ENCODE measurements around the gene LRRC36. TPM values are rescaled to one million over a fixed set of nuclear protein-coding genes. Genes with fewer than 3 reads are reported as not detected.

The LRRC36 gene
- total RNA-seq, 3 donors from 2014 or later (not counting 1 experiment from before 2014, with no cell fraction given) = not detected

DNA sequence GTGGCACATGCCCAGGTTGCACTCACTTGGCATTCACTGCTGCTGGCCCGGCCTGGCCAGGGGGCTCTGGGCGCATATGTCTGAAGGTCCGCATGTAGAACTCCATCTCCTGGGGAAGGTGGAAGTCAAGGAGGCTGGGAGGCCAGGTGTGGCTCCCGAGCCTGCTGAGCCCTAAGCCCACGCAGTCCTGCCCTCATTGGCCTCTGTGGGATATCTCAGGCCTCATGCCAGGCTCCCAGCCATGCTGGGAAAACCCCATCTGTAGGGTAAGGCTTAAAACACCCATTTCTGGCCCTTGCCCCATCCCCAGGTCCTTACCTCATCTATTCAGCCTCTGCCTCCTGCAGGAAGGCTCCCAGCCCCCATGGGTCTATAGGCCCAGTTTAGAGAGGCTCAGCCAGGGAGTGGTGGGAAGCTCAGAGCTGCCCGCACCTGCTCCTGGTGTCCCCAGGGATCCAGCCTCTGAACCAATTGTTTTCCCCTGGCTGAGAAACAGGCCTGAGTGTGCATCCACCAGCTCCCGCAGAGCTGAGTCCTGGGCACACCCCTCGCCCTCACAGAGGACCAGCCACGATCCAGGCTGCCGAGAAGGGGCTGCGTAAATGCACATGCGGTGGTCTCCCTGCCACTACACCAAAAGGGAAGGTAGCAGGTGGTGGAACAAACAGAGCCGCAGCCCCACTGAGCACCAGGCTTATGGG is 69.0 kb downstream of the LRRC36 start:
- H3K27ac ChIP-seq (ENCODE audit: low read length) = no peak overlapping the region
- H3K9me3 ChIP-seq (ENCODE audit: control insufficient read depth, insufficient read depth, low read length) = no peaks in the 10 kb centered on the region
- no peak for DNase-seq
- peaks cover 47% of the 10 kb centered on the region for H3K4me1 ChIP-seq (ENCODE audit: control insufficient read depth, insufficient read depth, low read length)
- ATAC-seq = no peak
- H3K4me3 ChIP-seq (ENCODE audit: low read length) = no peak overlapping the region
- no peaks in the 10 kb centered on the region for H3K36me3 ChIP-seq (ENCODE audit: control insufficient read depth, insufficient read depth, low read length)
- H3K36me3 Mint-ChIP-seq = no peaks in the 10 kb centered on the region
- H3K27me3 ChIP-seq (ENCODE audit: control insufficient read depth, insufficient read depth, low read length) = peaks cover 27% of the 10 kb centered on the region
- H3K27ac Mint-ChIP-seq = no peak overlapping the region
- no peak overlapping the region for H3K4me3 Mint-ChIP-seq
- TF ChIP-seq, protein P1, sequence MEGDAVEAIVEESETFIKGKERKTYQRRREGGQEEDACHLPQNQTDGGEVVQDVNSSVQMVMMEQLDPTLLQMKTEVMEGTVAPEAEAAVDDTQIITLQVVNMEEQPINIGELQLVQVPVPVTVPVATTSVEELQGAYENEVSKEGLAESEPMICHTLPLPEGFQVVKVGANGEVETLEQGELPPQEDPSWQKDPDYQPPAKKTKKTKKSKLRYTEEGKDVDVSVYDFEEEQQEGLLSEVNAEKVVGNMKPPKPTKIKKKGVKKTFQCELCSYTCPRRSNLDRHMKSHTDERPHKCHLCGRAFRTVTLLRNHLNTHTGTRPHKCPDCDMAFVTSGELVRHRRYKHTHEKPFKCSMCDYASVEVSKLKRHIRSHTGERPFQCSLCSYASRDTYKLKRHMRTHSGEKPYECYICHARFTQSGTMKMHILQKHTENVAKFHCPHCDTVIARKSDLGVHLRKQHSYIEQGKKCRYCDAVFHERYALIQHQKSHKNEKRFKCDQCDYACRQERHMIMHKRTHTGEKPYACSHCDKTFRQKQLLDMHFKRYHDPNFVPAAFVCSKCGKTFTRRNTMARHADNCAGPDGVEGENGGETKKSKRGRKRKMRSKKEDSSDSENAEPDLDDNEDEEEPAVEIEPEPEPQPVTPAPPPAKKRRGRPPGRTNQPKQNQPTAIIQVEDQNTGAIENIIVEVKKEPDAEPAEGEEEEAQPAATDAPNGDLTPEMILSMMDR (IDR thresholded peaks at IDR 0.05) = no peak
- 96% methylated on average over 13 of the region's 13 CpGs for WGBS (ENCODE audit: insufficient coverage)
- intact Hi-C loops (cut with micrococcal nuclease) = no loop called here
- H3K27me3 Mint-ChIP-seq (ENCODE audit: low read depth in 2 of 2) = peaks cover 9 to 33% of the 10 kb centered on the region in 2 donors
- H3K9me3 Mint-ChIP-seq = no peaks in the 10 kb centered on the region
- H3K4me1 Mint-ChIP-seq = peaks cover 5 to 28% of the 10 kb centered on the region in 2 donors

DNA sequence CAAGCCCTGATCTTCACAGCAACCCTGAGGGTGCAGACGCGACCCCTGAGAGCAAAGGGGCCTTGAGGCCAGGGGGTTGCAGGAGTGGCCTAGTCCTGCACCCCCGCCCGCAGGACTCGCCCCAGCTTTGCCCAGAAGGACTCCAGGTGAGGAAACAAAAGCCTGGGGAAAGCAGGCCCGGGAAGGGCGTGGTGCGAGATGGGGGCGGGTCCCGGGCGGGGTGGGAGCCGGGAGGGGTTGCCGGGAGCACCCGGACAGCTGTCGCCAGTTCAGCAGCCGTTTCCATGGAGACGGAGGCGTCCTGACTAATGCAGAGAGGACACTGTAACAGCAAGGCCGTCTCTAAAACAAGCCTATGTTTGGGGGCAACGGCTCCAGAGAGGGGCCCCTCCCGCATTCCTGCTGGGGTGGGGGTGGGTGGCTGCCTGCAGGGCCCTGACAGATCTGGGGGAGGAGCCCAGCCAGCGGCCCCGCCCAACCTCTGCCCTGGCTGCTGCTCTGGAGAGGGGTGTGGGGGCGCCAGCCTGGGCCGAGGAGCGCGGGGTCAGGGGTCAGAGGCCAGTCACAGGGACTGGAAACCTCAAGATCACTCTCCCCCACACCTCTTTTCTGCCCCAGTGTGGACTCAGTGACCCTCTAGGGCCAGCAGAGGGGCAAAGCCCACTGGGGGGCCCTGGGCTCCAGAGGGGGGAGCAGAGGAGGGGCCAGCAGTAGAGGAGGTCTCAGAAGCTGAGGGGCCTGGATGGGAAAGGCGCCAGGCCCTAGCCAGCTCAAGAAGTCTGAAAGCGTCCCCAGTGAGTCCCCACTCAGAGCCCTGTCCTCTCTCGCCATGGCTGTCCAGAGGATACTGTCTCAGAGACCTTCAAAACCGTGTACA is 69.8 kb downstream of the LRRC36 start:
- WGBS (ENCODE audit: insufficient coverage) = 82% methylated on average over 30 of the region's 31 CpGs
- no peak for ATAC-seq

DNA sequence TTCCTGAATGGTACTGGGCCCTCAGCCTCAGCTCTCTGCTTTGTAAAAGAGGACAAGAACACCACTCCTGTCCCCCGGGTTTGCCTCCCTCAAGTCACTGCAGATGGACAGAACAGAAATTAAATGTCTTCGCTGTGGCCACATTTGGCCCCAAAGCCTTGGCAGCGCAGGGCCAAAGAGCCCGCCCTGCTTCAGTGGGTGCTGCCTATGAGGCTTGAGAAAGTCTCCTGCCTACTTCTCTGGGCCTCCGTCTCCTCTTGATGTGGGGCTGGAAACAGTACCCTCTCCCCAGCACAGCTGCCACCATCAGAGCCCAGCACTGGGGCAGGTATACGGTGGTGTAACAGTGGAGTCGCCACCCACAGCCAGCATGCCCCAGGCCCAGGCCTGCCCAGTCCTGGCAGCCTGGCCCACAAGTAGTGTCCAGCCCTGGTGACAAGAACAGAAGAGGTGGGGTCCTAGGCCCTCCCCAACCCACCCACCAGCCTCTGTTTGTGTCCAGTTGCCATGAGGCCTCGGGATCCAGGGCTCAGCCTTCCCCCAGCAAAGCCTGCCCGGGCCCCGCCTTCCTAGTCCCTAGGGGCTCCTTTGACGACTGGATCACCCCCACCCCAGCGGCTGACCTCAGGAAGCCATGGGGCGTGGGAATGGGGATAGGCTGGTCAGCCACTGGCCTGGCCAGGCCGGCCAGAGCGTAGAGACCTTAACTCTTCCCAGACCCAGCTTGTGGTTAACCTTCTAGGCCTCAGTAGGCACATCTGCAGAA is 70.6 kb downstream of the LRRC36 start:
- peaks cover 5 to 20% of the 10 kb centered on the region in 2 donors for H3K4me1 Mint-ChIP-seq
- DNase-seq = no peak
- peaks cover 7 to 29% of the 10 kb centered on the region in 2 donors for H3K27me3 Mint-ChIP-seq (ENCODE audit: low read depth in 2 of 2)
- Histone ChIP-seq H3K36me3 (ENCODE audit: control insufficient read depth, insufficient read depth, low read length) (no peaks in the 10 kb centered on the region), H3K4me3 (ENCODE audit: low read length) (no peak overlapping the region), H3K27me3 (ENCODE audit: control insufficient read depth, insufficient read depth, low read length) (peaks cover 27% of the 10 kb centered on the region), H3K27ac (ENCODE audit: low read length) (no peak overlapping the region), H3K4me1 (ENCODE audit: control insufficient read depth, insufficient read depth, low read length) (peaks cover 39% of the 10 kb centered on the region), H3K9me3 (ENCODE audit: control insufficient read depth, insufficient read depth, low read length) (no peaks in the 10 kb centered on the region)
- 88% methylated on average over 15 of the region's 15 CpGs for WGBS (ENCODE audit: insufficient coverage)
- H3K36me3 Mint-ChIP-seq = no peaks in the 10 kb centered on the region
- intact Hi-C loops (cut with micrococcal nuclease) = no loop called here
- ATAC-seq = no peak
- no peak overlapping the region for H3K27ac Mint-ChIP-seq
- TF ChIP-seq, protein P1 (IDR thresholded peaks at IDR 0.05) = no peak
- H3K4me3 Mint-ChIP-seq = peak overlapping the region; percentile 28
- no peaks in the 10 kb centered on the region for H3K9me3 Mint-ChIP-seq

More for the DNA sequence above, 69.8 kb downstream of the LRRC36 start:
- H3K4me1 Mint-ChIP-seq = peaks cover 5 to 26% of the 10 kb centered on the region in 2 donors
- TF ChIP-seq, protein P1 (IDR thresholded peaks at IDR 0.05) = no peak
- no peaks in the 10 kb centered on the region for H3K9me3 ChIP-seq (ENCODE audit: control insufficient read depth, insufficient read depth, low read length)
- no peaks in the 10 kb centered on the region for H3K9me3 Mint-ChIP-seq
- intact Hi-C loops (cut with micrococcal nuclease) = no loop called here
- peaks cover 9 to 31% of the 10 kb centered on the region in 2 donors for H3K27me3 Mint-ChIP-seq (ENCODE audit: low read depth in 2 of 2)
- DNase-seq = no peak
- no peak overlapping the region for H3K27ac Mint-ChIP-seq
- no peaks in the 10 kb centered on the region for H3K36me3 Mint-ChIP-seq
- peaks cover 27% of the 10 kb centered on the region for H3K27me3 ChIP-seq (ENCODE audit: control insufficient read depth, insufficient read depth, low read length)
- H3K4me3 ChIP-seq (ENCODE audit: low read length) = no peak overlapping the region
- H3K27ac ChIP-seq (ENCODE audit: low read length) = no peak overlapping the region
- H3K4me3 Mint-ChIP-seq = no peak overlapping the region
- H3K4me1 ChIP-seq (ENCODE audit: control insufficient read depth, insufficient read depth, low read length) = peaks cover 39% of the 10 kb centered on the region
- H3K36me3 ChIP-seq (ENCODE audit: control insufficient read depth, insufficient read depth, low read length) = no peaks in the 10 kb centered on the region
